GM19397 (cell line): ENCODE data around the gene ASB7.

Experiments used
- ATAC-seq: cut with Tn5 transposase; IDR thresholded peaks from one replicate; pipeline ENCODE4 v1.9.1; 2021; ENCODE audit warnings: mild to moderate bottlenecking, moderate library complexity; ENCODE audit not compliant: unreplicated experiment

ASB7 gene

DNA sequence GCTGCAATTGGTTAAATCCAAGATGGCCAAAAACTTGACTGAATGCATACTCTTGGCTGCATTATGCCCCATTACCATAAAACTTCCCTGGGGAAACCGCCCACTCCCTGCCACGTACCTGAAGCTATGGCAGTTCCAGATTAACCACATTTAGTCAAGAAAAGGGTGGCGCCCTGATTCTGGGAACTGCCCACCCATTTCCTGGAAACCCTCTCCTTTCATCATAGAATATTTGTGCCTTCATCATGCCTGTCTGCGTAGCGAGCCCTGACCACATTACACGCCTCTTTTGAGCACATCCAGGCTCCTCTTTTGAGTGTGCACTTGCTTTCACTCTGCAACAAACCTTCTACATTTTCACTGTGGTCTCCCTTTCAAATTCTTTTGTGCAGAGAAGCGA, 5.6 kb upstream of the ASB7 start:
- ATAC-seq = peak; percentile 74

DNA sequence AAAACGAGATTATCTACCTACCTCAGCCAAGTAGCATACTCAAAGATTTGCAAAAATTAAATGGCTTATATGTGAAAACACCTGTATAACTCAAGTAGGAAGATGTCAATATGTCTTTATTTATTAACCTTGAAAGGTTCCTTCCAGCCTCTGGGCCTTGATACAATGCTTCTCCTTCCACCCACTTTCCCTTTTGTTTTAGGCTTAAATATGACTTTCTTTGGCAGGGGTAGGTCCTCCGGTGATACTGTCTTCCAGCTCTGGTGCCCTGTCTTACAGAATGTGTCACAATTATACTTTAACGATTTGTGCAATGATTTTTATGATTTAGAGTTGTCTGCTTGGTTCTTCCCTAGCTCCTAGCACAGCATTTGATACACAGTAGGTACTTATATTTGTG, 4.5 kb upstream of the ASB7 start:
- ATAC-seq = no peak

- no peak for ATAC-seq
Measured at GRCh38 chr15:100598655-100599054, 3.7 kb upstream of the ASB7 start.

DNA sequence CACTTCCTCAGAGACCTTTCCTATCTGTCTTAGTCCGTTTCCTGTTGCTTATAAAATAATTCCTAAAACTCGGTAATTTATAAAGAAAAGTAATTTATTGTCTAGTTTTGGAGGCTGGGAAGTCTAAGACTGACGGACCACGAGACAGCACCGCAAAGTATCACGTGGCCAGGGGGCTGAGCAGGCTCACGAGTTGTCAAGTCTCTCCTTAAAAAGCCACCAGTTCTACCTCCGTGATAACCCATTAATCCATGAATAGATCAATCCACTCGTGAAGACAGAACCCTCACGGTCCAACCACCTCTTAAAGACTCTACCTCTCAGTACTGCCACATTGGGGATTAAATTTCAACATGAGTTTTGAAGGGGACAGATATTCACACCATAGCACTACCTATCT, 1.2 kb upstream of the ASB7 start:
- ATAC-seq = no peak

DNA sequence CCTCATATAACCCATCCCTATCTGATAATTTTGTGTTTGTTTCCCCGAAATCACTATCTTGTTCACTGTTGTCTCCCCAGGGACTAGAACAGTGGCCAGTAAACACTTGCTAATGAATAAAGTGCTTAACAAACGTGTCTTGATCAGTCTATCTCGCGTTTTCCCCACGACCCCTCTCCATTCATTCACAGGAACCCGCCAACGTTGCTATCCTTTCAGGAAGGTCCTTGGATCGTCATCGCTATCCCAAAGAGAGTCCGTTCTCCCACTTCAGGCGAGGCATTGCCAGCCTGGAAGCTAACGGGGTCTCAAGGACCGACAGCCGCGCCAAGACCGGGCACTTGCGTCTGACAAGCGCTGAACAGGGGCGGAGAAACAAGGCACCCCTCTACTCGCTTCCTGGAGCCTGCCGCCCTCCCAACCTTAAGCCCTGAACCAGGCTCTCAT, 749 bp upstream of the ASB7 start:
- ATAC-seq = peak; percentile 16

DNA sequence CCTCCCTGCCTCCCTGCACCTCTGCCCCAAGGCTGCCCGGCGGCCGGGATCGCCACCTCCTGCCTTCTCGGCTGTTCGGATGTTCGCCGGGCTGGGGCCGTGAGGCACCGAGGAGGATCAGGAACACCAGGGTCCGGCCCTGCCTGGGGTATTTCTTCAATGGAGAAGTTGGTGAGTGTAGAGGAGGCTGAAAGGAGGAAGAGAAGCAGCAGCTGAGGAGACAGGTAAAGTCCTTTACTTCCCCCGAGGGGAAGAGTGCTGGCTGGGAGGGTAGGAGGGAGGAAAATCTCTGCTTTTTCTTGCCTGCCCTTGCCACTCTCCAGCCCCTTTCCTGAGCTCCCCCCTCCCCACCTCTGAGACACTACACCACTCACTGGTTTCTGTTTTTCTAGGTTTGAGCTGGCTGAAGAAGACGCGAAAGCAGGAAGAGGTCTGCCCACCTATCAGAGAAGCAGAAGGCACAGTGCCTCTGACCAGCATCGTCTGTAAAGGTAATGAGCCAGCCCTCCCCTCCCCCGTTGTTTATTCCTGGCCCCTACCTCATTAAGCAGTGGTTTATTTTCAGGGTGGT, 519 bp downstream of the ASB7 start:
- peak; percentile 33 for ATAC-seq

GRCh38 chr15:100612539-100612938, 10.2 kb downstream of the ASB7 start:
- ATAC-seq = no peak

- no peak for ATAC-seq
Measured at GRCh38 chr15:100613208-100613607, 10.8 kb downstream of the ASB7 start.

- no peak for ATAC-seq
Measured at GRCh38 chr15:100614336-100614735, 11.9 kb downstream of the ASB7 start.

GRCh38 chr15:100614918-100615317, 12.5 kb downstream of the ASB7 start:
- no peak for ATAC-seq

DNA sequence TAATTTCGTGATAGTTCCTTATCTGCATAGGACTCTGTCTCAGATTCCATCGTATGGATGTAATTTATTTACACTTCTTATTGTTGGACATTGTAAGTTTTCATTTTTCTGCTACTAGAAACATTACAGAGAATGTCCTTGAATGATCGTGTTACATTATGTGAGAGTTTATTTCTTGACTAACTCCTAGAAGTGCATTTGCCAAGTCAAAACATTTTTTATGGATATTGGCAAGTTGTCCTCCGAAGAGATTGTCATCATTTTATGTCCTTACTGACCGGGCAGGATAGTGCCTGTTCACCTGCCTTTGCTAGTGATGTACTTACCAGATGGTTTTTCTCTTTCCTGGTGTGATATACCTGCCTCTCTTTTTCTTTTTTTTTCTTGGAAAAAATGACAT, 13.4 kb downstream of the ASB7 start:
- no peak for ATAC-seq

- ATAC-seq = no peak
Measured at GRCh38 chr15:100616700-100617099, 14.3 kb downstream of the ASB7 start.

GRCh38 chr15:100623301-100623700, 20.9 kb downstream of the ASB7 start:
- ATAC-seq = no peak

- peak; percentile 77 for ATAC-seq
Measured at GRCh38 chr15:100627789-100628395, 25.5 kb downstream of the ASB7 start.

DNA sequence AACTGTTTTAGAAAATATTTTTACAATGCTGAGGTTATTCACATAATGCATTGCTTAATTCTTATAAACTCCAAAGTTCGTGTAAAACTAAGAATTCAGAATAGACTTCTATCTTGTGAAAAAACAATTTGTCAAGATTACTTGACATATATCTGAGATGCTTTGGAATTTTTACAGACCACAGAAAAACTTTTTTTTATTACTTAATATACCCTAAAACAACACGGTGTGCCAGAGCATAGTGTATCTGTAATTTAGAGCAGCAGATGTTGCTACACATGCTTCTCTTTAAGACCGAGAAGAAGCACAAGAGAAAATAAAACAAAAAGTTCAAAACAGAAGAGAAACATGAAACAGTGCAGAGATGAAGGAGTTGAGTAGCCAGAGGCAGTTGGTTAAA, 26.4 kb downstream of the ASB7 start:
- ATAC-seq = no peak

DNA sequence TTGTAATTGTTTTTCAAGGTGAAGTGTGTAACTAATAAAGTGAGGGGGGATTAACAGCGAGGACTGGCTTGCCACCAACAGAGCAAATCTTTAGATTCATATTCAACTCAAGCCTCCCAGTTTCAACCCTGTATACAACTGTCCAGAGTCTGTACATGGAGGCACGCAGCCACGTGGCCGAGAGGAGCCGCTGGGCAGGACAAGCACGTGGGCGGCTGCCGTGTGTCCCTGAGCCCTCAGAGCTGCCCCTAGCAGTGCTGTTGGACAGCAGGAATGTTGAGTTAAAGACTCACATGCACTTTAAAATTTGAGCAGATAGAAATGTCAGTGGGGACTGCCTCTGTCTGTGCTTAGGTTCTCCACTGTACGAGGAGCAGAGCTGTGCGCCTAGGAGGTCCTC, 29.4 kb downstream of the ASB7 start:
- no peak for ATAC-seq

DNA sequence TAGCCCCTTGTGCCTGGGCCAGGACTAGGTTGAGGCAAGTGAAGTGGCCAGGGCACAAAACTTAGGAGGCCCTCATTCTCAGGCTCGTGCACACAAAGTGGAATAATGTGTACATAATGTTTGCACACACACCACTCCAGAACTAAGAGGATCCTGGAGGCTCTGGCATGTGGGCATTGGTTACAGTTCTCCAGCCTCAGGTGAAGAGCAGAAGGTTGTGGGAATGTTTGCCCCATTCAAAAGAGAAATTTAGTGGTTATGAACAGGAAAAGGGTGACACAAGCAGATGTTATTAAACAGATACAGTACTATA, 31.3 kb downstream of the ASB7 start:
- ATAC-seq = no peak

DNA sequence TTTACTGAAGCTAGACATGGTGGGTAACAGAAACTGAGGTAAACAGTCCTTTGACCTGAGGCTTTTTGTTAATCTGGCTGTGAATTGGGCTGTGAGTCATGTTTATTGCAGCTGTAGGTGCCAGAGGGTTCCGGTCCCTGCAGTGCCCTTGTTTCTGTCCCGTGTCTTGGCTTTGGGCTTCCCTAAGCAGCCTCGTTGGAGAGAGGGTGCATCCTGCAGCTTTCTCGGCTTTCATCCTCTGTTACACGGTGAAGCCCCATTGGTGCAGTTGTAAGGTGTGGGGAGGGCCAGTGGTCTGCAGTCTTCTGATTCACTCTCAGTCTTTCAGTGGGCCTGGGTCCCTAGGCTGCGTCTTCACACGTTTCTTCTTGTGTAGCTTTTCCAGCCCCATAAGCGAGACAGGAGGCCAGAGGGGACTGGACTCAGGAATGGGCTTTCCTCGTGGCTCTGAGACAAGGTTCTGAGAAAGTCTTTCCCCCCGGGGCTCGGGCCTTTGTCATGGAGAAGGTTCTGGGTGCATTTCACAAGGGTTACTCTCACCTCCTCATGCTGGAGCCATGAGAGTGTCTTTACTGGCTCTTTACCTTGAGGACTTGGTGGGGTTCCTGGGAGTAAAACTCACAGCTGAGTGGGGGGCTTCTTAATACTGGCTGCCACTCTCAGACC, 33.1 kb downstream of the ASB7 start:
- no peak for ATAC-seq

GRCh38 chr15:100638177-100638730, 35.9 kb downstream of the ASB7 start:
- no peak for ATAC-seq

DNA sequence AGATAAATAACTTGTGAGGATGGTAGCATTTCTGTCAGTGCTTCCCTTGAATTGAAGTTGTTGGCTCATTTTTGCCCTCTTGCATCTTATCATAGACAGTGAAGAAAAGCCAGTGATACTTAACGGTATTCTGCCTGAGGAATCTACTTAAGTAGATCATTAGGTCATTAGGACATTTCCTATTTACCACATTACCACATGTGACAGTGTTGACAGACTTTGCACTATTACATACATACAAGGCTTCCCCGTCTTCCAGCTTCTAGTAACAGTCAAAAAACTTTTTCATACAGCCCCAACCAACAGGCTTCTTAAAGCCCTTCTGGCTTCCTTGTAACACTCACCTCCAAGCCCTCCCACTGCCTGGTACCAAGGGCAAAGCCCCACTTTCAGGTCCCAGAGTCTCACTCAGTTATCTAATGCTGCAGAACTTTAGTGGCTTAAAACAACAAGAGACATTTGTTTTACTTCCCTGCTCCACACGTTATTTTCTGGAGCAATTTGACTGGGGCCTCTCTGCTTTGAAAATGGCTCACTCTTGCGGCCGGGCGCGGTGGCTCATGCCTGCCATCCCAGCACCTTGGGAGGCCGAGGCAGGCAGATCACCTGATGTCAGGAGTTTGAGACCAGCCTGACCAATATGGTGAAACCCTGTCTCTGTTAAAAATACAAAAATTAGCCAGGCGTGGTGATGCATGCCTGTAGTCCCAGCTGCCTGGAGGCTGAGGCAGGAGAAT, 40.0 kb downstream of the ASB7 start:
- no peak for ATAC-seq

DNA sequence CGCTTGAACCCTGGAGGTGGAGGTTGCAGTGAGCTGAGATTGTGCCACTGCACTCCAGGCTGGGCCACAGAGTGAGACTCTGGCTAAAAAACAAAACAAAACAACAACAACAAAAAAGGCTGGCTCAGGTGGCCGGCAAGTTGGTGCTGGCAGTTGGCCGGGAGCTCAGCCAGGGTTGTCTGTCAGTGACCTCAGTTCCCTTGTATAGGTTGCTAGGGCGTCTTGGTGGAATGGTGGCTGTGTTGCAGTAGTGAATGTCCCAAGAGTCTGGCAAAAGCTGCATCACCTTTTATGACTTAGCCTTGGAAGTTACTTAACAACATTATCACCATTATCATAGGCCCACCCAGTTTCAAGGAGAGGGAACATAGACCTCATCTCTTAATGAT, 40.6 kb downstream of the ASB7 start:
- ATAC-seq = no peak

DNA sequence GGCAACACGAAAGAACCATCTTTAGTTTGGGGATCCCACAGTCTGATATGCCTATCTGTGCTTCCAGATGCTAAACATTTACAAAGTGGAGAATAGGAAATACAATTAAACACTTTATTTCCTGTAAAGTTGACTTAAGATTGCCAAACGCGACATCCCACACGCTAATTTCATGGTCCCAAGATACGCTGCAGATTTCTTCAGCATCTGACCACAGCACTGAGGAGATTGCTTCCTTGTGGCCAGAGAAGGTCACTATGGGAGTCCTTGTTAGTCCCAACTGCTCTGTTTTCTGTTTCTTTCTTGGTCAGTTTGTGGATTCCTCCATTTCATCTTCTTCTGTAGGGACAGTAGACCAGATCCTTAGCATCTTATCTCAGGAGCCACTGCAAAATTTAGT, 43.3 kb downstream of the ASB7 start:
- ATAC-seq = no peak
